Coronary artery (tissue), 2 donors: Measurements from ENCODE around the gene MAD1L1.

Experiments used
- DNase-seq: peaks from one replicate; pipeline ENCODE4 v3.0.0-alpha.2; 2017; ENCODE audit warnings: low spot score
- H3K27ac ChIP-seq, 2 donors: fragments of 200-600 bp; sonication (generic); one replicate each; pipeline ENCODE4 v1.5.1; 2016 to 2019
- H3K4me3 ChIP-seq: fragments of 200-600 bp; sonication (generic); 2 replicates; pipeline ENCODE4 v1.5.1; 2016; ENCODE audit warnings: mild to moderate bottlenecking, moderate library complexity
- TF ChIP-seq, protein P1 (sequence below): fragments of 200-600 bp; sonication (generic); IDR thresholded peaks from one replicate; pipeline ENCODE4 v1.5.1; 2019; ENCODE audit warnings: antibody characterized with exemption

Gene MAD1L1

DNA sequence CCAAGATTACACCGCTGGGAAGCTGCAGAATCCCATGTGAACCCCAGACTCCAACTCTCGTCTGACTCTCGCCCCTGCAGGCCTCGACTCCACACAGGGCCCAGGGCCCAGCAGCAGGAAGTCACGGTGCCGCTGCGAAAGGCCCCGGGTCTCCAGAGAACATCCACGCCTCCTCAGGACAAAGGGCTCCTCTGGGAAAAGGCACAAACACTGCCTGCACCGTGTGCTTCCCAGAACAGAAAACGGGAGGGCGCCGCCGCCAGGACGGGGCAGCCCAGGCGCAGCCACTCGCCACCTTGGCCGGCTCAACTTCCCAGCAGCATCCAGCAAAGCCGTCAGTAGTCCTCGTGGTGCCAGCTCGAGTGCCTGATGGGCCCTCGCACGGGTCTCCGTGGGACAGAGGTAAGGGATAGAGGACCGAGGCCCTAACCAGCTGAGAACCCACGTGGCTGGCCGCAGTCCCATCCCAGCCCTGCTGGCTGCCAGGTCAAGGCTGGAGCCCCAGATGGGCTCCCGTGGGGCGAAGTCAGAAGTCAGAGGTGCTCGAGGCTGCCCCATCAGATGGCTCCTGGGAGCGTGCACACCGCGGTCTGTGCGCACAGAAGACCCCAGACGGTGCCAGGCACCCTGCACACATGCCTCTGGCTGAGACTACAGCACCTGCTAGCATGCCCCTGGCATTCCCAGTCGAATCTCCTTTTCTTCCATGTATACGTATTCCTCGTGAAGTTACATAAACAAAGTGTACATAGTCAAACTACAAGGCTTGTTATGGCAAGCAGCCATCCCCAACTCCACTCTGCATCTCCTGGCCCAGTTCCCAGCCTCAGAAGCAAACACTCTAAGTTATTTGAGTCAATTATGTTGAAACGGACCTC lies 60.2 kb downstream of the MAD1L1 start:
- no peak overlapping the region for H3K27ac ChIP-seq
- no peak for DNase-seq
- TF ChIP-seq, protein P1, sequence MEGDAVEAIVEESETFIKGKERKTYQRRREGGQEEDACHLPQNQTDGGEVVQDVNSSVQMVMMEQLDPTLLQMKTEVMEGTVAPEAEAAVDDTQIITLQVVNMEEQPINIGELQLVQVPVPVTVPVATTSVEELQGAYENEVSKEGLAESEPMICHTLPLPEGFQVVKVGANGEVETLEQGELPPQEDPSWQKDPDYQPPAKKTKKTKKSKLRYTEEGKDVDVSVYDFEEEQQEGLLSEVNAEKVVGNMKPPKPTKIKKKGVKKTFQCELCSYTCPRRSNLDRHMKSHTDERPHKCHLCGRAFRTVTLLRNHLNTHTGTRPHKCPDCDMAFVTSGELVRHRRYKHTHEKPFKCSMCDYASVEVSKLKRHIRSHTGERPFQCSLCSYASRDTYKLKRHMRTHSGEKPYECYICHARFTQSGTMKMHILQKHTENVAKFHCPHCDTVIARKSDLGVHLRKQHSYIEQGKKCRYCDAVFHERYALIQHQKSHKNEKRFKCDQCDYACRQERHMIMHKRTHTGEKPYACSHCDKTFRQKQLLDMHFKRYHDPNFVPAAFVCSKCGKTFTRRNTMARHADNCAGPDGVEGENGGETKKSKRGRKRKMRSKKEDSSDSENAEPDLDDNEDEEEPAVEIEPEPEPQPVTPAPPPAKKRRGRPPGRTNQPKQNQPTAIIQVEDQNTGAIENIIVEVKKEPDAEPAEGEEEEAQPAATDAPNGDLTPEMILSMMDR = no peak
- no peak overlapping the region for H3K4me3 ChIP-seq

DNA sequence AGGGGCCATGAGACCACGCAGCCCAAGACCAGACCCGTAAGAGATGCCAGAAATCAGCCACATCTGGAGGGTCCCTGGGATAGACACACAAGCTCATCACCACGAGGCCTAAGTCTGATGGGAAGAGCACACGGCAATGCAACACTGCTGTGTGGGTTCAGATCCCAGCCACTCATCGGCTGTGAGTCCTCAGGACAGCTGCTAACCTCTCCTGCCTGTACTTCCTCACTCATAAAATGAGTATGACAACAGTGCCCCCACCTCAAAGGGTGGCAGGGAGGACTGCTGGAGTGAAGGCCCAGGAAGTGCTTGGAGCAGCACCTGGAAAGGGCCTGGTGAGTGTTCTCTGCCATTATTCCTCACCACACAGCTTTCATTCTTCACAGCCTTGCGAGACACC lies 60.9 kb downstream of the MAD1L1 start:
- DNase-seq = no peak
- TF ChIP-seq, protein P1 = no peak
- no peak overlapping the region for H3K27ac ChIP-seq
- H3K4me3 ChIP-seq = no peak overlapping the region

DNA sequence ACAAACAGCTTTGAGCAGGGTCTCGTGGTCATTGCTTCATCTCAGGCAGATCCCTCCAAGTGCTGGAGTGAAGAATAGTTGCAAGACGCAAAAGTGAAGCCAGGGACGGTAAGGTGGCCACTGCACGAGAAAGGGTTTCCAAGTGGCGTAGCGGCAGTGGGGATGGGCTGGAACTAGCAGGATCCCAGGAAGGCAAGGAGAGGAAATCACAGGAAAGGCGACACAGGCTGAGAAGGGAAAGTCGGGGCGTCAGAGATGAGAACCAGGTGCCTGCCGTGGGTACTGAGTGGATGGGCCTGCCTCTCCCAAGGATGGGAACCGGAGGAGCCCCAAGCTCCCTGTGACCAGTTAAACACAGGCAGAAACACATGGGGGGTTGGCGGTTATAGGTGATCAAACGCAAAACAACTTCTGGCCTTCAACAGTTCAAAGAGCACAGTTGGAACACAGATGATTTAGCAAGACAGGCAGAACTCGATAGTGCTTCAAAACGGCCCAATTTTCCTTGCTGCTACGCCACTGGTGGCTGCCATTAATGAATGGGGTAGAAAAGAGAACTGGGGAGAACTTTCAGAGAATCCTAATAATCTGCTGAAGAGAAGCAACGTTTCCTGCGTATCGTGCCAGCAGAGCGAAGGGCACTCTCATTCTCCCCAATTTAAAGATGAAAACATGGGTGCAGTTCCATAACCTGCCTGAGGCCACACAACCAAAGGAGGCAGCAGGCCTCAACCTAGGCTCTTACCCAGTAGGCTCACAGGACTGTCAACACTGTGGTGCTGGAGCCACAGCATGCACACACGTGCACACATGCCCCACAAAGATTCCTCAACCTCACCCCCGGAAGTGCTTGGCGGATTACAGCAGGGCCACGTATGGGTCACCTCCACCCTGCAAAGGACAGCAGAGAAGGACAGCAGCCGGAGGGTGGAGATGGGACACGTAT lies 61.9 kb downstream of the MAD1L1 start:
- TF ChIP-seq, protein P1 = no peak
- DNase-seq = no peak
- H3K27ac ChIP-seq = no peak overlapping the region
- H3K4me3 ChIP-seq = no peak overlapping the region

DNA sequence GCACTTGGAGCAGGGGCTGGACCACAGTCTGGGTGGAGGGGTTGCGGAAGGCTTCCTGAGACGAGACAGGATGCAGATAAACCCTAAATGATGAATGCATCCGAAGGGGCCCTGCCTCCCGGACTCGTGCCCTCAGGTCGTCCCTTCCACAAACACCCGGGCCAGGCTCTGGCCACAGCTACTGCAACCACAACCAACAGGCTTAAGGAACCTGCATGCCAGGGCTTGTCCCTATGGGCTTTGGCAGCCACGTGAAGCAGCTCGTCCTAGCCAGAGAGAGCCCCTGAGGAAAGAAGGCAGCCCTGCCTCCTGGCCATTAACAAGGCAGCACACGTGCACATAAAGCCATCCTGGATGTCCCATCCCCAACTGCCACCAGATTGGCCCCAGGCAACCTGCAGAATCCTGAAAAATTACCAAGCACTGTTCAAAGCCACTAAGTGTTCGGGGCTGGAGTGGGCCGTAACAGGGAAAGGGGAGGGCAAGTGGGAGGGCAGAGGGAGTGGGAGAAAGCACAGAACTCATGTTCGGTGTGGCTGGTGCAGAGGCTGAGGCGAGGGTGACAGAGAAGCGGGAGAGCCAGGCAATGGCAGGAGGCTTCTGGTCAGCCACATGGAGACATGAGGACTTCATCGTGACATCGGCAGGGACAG lies 62.7 kb downstream of the MAD1L1 start:
- DNase-seq = no peak
- Histone ChIP-seq H3K27ac (no peak overlapping the region), H3K4me3 (no peak overlapping the region)
- TF ChIP-seq, protein P1 = no peak

- TF ChIP-seq, protein P1 = no peak
- no peak for DNase-seq
- no peak overlapping the region for H3K4me3 ChIP-seq
- H3K27ac ChIP-seq = no peak overlapping the region
Measured at GRCh38 chr7:2168615-2169311, 64.0 kb downstream of the MAD1L1 start.

DNA sequence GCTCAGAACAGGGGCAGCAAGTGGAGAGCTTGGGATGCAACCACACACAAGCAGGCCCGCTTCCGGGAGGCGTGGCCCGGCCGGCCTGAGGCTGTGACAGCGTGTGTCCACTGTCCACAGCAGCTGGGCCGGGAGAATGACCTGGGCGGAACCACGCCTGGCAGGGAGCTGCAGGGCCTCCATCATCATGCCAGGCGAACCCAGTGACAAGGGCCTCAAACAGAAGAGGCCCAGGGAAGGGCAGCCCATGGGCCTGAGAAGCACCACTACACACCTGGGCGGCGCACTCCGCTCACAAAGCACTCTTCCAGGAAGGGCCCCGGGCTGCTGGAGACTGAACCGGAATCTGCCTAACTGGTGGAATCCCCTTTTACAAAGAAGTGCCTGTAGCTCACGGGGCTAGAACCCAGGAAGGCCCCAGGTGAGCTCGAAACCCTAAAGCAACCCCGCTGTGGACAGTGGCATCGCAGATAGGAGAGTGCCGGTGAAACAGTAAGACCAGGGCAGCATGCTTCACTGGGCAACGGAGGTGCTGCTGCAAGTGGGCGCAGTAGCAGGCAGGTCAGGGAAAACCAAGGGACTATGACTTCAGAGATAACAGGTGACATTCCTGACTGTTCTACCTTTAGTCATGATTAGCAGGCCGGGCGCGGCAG lies 66.0 kb downstream of the MAD1L1 start:
- peak; percentile 70 for DNase-seq
- Histone ChIP-seq H3K4me3 (no peak overlapping the region), H3K27ac (no peak overlapping the region)
- TF ChIP-seq, protein P1 = no peak
